Stimulated activated CD4-positive, alpha-beta T cell treated with anti-CD3 and anti-CD28 coated beads, Interleukin-12 subunit alpha, Interleukin-12 subunit beta, amount 100 ng/mL, for 24 hours (primary cell): ENCODE data around the gene HNRNPA1L2.
"Not testable (repeated sequence)": the region's sequence is repeated elsewhere in the genome, so short reads cannot be mapped to it uniquely, and the experiment has no call there.

Experiments used
- DNase-seq, 2 experiments: peaks; one replicate each; pipeline ENCODE4 v3.0.0-alpha.2; 2020; ENCODE audit warnings: low read depth in 2 of 2

Gene HNRNPA1L2

GRCh38 chr13:52642131-52642530 is at the start of gene HNRNPA1L2:
Gene HNRNPA1L2 (plus strand): TSS chr13:52642431. CDS start chr13:52642493, 62 bp downstream.
- no peak for DNase-seq

DNA sequence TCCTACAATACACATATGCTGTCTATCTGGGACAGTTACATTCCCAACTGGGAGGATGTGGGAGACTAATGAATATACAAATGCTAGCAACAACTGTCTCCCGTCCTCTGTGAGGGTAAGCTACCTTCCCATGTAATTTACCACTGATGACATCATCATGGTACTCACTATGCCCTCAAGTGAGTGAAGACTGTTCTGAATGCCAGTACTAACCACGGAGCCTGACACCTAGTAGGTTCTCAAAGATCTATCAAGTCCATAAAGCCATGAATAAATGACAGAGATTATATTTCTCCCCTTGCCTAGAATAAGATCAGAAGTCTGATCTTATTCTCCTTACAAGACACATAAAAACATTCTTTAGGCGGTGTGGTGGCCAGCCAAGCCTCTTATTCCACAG is 49.1 kb upstream of the HNRNPA1L2 start:
- DNase-seq = not testable (repeated sequence)

- not testable (repeated sequence) for DNase-seq
Observed at GRCh38 chr13:52593812-52594211, 48.4 kb upstream of the HNRNPA1L2 start.

- DNase-seq = not testable (repeated sequence)
Observed at GRCh38 chr13:52594295-52594694, 47.9 kb upstream of the HNRNPA1L2 start.

DNA sequence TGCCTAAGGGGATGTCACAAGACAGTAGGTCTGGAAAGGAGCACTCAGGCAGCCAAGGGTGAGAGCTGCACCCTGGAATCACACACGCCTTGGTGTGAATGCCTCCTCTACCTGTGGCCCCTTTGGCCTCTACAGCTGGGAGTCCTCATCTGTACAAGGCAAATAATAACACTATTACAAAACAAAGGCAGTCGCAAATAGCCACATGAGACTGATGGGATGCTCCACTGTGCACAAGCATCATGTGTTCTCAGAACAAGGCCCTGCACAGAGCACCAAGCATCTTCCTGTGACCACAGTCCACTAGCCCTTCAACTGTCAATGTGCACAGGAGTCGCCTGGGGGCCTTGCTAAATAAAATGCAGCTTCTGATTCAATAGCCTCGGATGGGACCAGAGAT is 44.6 kb upstream of the HNRNPA1L2 start:
- no peak for DNase-seq

- DNase-seq = no peak
Observed at GRCh38 chr13:52599037-52599847, 43.0 kb upstream of the HNRNPA1L2 start.

- peak in 1 of 2 experiments; percentile 2 for DNase-seq
Observed at GRCh38 chr13:52599848-52600603, 42.2 kb upstream of the HNRNPA1L2 start.

DNA sequence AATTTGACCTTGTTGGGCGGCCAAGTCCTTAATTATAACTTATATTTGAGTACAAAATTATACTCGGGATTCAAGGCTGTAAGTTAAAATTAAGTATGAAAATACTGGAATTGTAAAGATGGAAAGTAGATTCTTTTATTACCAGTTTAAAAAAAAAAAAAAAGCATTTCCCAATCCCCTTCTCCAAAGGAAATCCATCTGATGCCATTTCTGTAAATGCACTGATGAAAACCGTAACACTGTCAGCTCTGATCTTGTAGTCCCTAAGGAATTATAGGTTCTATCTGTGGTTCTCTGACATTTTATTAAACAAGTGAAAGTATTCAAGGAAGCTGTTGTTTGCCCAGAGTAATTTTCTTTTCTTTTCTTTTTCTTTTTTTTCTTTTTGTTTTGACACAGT is 41.6 kb upstream of the HNRNPA1L2 start:
- DNase-seq = no peak

DNA sequence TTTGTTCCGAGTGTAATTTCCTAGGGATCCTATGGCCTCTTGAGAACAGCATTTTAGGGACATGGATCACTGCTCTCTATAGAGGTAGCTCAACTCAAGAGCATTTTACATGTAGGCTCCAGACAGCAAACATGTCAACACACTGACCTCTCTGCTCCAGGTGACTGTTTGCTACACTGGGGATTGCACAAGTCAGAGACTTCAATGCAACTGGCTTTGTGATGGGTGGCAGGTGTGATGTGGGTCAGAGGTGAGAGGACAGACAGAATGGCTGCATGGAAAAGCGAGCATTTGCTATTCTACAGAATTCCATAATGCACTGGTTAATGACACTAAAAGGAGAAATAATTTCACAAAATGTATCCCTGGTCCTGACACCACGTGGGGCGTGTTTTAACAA is 38.9 kb upstream of the HNRNPA1L2 start:
- not testable (repeated sequence) for DNase-seq

DNA sequence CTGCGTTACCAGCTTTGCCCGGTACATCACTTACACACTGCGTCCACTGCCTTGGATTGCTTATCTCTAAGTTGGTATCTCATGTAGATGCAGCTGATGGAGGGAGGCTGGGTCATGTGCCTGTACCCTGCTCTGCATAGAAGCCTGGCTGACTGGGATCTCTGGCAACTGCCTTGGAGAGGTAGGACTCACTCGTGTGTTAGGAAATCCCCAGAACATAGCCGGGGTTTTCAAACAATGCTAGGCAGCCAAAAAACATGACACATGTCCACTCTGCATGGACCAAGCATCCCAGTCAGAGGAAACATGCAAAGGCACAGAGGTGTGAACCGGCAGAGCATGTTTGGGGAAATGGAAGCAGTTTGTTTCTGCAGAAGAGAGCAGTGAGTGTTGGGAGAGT is 36.1 kb upstream of the HNRNPA1L2 start:
- DNase-seq = not testable (repeated sequence)

GRCh38 chr13:52606795-52607194 is 35.4 kb upstream of the HNRNPA1L2 start:
- DNase-seq = not testable (repeated sequence)

GRCh38 chr13:52608184-52608583 is 34.0 kb upstream of the HNRNPA1L2 start:
- not testable (repeated sequence) for DNase-seq

- DNase-seq = not testable (repeated sequence)
Observed at GRCh38 chr13:52609013-52609606, 33.1 kb upstream of the HNRNPA1L2 start.

DNA sequence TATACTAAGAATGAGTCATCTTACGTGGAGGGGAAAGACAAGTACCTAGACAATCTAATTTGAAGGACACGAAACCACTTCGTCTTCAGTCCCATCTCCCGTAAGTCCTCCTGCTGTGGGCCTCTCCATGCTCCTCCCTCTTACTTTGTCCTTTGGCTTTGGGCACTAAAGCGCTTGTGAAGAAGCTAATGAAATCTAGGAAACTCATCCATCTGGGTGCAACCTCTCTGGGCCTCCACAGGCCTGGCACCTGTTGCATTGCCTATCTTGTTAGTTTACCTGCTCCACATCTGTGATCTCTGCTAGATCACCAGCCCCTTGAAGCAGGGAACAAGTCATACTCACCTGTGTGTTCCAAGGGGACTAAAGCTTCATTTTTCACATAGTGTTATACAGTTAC is 32.1 kb upstream of the HNRNPA1L2 start:
- not testable (repeated sequence) for DNase-seq

GRCh38 chr13:52615134-52615801 is 27.0 kb upstream of the HNRNPA1L2 start:
- no peak for DNase-seq

DNA sequence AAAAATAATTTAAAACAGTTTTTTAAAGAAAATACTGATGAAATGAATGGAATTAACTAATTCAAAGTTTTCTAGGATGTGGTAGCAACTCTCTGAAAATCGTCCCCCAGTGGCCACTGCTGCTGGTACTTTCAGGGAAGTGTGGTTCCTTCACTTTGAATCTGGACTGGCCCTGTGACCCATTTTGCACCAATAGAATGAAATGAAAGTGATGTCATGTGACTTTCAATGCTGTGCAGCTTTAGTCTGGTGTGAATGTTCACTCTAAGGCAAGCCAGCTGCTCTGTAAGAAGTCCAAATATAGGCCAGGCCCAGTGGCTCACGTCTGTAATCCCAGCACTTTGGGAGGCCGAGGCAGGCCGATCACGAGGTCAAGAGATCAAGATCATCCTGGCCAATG is 26.4 kb upstream of the HNRNPA1L2 start:
- no peak for DNase-seq

GRCh38 chr13:52617070-52618060 is 24.9 kb upstream of the HNRNPA1L2 start:
- DNase-seq = peak; percentile 80

DNA sequence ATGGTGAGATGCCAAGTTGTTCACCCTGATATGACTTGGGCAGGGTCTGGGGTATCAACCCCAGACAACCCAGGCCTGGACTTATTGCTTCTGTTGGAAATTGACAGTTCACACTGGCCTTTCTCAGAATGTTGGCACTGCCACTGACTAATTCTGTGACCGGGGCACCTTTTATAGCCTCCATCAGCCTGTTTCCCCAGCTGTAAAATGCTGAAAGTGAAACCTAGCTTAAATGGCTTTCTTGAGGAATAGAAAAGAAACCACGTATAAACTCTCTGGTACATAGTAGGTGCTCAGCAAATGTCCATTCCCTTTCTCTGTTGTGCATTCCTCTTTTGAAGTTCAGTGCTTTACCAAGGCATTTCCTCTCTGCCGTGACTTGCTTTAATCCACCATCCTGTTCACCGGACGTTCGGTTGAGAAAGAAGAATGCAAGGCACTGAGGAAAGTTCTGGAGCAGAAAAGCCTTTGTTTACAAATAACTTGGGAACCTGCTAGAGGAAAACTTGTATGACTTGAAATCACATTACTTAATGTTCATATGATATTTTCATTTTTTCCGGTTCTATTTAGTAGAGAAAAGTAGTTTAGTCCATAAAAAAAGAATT is 11.0 kb upstream of the HNRNPA1L2 start:
- DNase-seq = not testable (repeated sequence)

- no peak for DNase-seq
Observed at GRCh38 chr13:52638666-52639328, 3.4 kb upstream of the HNRNPA1L2 start.

DNA sequence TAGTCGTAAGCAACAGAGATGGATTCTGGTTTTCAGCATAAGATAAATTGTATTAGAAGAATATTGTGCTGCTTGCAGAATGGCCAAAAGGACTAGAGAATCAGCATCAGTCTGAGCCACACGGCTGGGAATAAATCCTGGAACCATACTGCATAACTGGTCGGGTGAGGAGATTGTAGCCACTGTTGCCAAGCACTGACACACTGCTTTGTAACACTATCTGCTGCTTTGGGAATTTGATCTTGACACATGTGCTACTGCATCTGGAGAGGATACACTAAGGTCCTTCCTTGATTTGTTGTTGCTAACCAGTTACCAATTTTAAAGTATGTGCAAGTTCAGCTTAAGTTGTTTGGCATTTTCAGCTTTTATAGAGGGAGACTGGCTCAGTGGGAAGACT is 1.9 kb downstream of the HNRNPA1L2 start:
- DNase-seq = no peak
